HepG2 (cell line): Measurements from ENCODE around the gene RPL27A. TPM values are rescaled to one million over a fixed set of nuclear protein-coding genes. Genes with fewer than 3 reads are reported as not detected.

Experiments
- ARID2 ChIP-seq: sonication (generic); formaldehyde crosslinking; IDR thresholded peaks from 2 replicates; pipeline ENCODE4 v1.8.1; 2022; ENCODE audit warnings: mild to moderate bottlenecking, missing genetic modification reagents, borderline replicate concordance
- CCDC6 ChIP-seq: sonication (generic); formaldehyde crosslinking; IDR thresholded peaks from 2 replicates; pipeline ENCODE4 v1.8.1; 2022; ENCODE audit warnings: mild to moderate bottlenecking, missing genetic modification reagents, moderate library complexity
- CEBPB ChIP-seq: IDR thresholded peaks from 2 replicates; pipeline ENCODE4 v1.6.1; 2011; ENCODE audit warnings: low read depth, low read length, improper control_type of control experiment, borderline replicate concordance
- HDAC1 ChIP-seq: sonication (generic); formaldehyde crosslinking; IDR thresholded peaks from 2 replicates; pipeline ENCODE4 v1.5.1; 2020; ENCODE audit warnings: mild to moderate bottlenecking, missing genetic modification reagents
- HOXA5 ChIP-seq: sonication (generic); formaldehyde crosslinking; IDR thresholded peaks from 2 replicates; pipeline ENCODE4 v1.4.0; 2020; ENCODE audit warnings: missing genetic modification reagents
- KDM6A ChIP-seq: IDR thresholded peaks from 2 replicates; pipeline ENCODE4 v1.6.1; 2016; ENCODE audit warnings: low read depth
- KLF11 ChIP-seq: IDR thresholded peaks from 2 replicates; pipeline ENCODE4 v1.6.1; 2016; ENCODE audit warnings: missing compliant biosample characterization
- MIER3 ChIP-seq: IDR thresholded peaks from 2 replicates; pipeline ENCODE4 v1.6.1; 2016; ENCODE audit warnings: missing compliant biosample characterization, borderline replicate concordance
- PAX8 ChIP-seq: sonication (generic); formaldehyde crosslinking; IDR thresholded peaks from 2 replicates; pipeline ENCODE4 v1.8.0; 2022; ENCODE audit warnings: mild to moderate bottlenecking, missing genetic modification reagents, borderline replicate concordance
- POLR2AphosphoS2 ChIP-seq: IDR thresholded peaks from 2 replicates; pipeline ENCODE4 v1.6.1; 2011; ENCODE audit warnings: low read depth, low read length, improper control_type of control experiment
- RBAK ChIP-seq: sonication (generic); formaldehyde crosslinking; IDR thresholded peaks from 2 replicates; pipeline ENCODE4 v1.5.1; 2020; ENCODE audit warnings: mild to moderate bottlenecking, missing genetic modification reagents
- RFX3 ChIP-seq: IDR thresholded peaks from 2 replicates; pipeline ENCODE4 v1.6.1; 2016; ENCODE audit warnings: missing biosample characterization, missing genetic modification reagents
- TBX3 ChIP-seq: fragments of 450-650 bp; IDR thresholded peaks from 2 replicates; pipeline ENCODE4 v1.6.1; 2017; ENCODE audit warnings: antibody characterized with exemption, mild to moderate bottlenecking, inconsistent platforms, borderline replicate concordance
- TCF12 ChIP-seq, 2 experiments: fragments of 450-650 bp in 1 of 2; sonication (generic) in 1 of 2; formaldehyde crosslinking in 1 of 2; IDR thresholded peaks; 2 replicates each; pipeline versions ENCODE4 v1.6.1 to v1.8.0; 2017 to 2022; ENCODE audit warnings: antibody characterized with exemption in 1 of 2, mild to moderate bottlenecking in 1 of 2, missing genetic modification reagents in 1 of 2, moderate library complexity in 1 of 2
- ZMYM2 ChIP-seq: sonication (generic); formaldehyde crosslinking; IDR thresholded peaks from 2 replicates; pipeline ENCODE4 v1.8.0; 2022; ENCODE audit warnings: mild to moderate bottlenecking, missing genetic modification reagents
- ZNF260 ChIP-seq: sonication (generic); formaldehyde crosslinking; IDR thresholded peaks from 2 replicates; pipeline ENCODE4 v1.4.0; 2020; ENCODE audit warnings: missing genetic modification reagents, low read depth, mild to moderate bottlenecking, borderline replicate concordance
- ZNF441 ChIP-seq: sonication (generic); formaldehyde crosslinking; IDR thresholded peaks from 2 replicates; pipeline ENCODE4 v1.7.0; 2021; ENCODE audit warnings: missing genetic modification reagents, borderline replicate concordance
- ZNF562 ChIP-seq: sonication (generic); formaldehyde crosslinking; IDR thresholded peaks from 2 replicates; pipeline ENCODE4 v1.8.0; 2022; ENCODE audit warnings: missing genetic modification reagents, borderline replicate concordance
- ZNF589 ChIP-seq: sonication (generic); formaldehyde crosslinking; conservative IDR thresholded peaks from 2 replicates; pipeline ENCODE4 v1.8.0; 2022; ENCODE audit warnings: mild to moderate bottlenecking, moderate library complexity, missing genetic modification reagents
- ZNF678 ChIP-seq: sonication (generic); formaldehyde crosslinking; IDR thresholded peaks from 2 replicates; pipeline ENCODE4 v1.4.0; 2020; ENCODE audit warnings: mild to moderate bottlenecking, missing genetic modification reagents
- ZNF703 ChIP-seq: sonication (generic); formaldehyde crosslinking; IDR thresholded peaks from 2 replicates; pipeline ENCODE4 v1.5.1; 2020; ENCODE audit warnings: missing genetic modification reagents, mild to moderate bottlenecking, moderate library complexity, borderline replicate concordance
- ZNF772 ChIP-seq: sonication (generic); formaldehyde crosslinking; IDR thresholded peaks from 2 replicates; pipeline ENCODE4 v1.5.0; 2020; ENCODE audit warnings: mild to moderate bottlenecking, missing genetic modification reagents
- ZNF816 ChIP-seq: sonication (generic); formaldehyde crosslinking; IDR thresholded peaks from 2 replicates; pipeline ENCODE4 v1.8.0; 2022; ENCODE audit warnings: missing genetic modification reagents, mild to moderate bottlenecking, borderline replicate concordance
- ZSCAN12 ChIP-seq: sonication (generic); formaldehyde crosslinking; IDR thresholded peaks from 2 replicates; pipeline ENCODE4 v1.9.0; 2021; ENCODE audit warnings: mild to moderate bottlenecking, missing genetic modification reagents
- polyA plus RNA-seq, 8 experiments: library from polyadenylated mRNA; depleted of rRNA in 3 of 8; stranded (reverse) in 7 of 8; unstranded in 1 of 8; fragments of >200 nt; fragmentation: Illumina TruSeq in 4 of 8; extraction: Trizol in 4 of 8; gene quantifications; 2 replicates each; pipeline versions ENCODE4 v1.2.1 to v1.2.3, GENCODE V29; 2011 to 2016; ENCODE audit warnings: low read depth in 4 of 8, missing spikeins in 1 of 8, mixed read lengths in 1 of 8; ENCODE audit not compliant: insufficient read depth in 1 of 8
- total RNA-seq, 5 experiments: library from RNA; depleted of rRNA; stranded (reverse); fragments of >200 nt; fragmentation: Illumina TruSeq; extraction: Trizol; gene quantifications; 2 replicates each; pipeline ENCODE4 v1.2.3, GENCODE V29; 2016; ENCODE audit warnings: low read depth in 1 of 5
- TF ChIP-seq, protein P1 (sequence below): IDR thresholded peaks from 2 replicates; pipeline ENCODE4 v1.6.1; 2012; ENCODE audit warnings: inconsistent platforms
- TF ChIP-seq, protein P2 (sequence below): sonication (generic); formaldehyde crosslinking; conservative IDR thresholded peaks from 2 replicates; pipeline ENCODE4 v1.8.0; 2022; ENCODE audit warnings: low read depth, missing genetic modification reagents
- TF ChIP-seq, protein P3 (sequence below): sonication (generic); formaldehyde crosslinking; IDR thresholded peaks from 2 replicates; pipeline ENCODE4 v1.8.0; 2022; ENCODE audit warnings: missing genetic modification reagents, mild to moderate bottlenecking, inconsistent platforms, borderline replicate concordance

The RPL27A gene
- total and polyA plus RNA-seq, 2 of the 13 experiments (the other 11 are each of a cell fraction or from before 2014, with no cell fraction given) = 1,531 to 2,153 TPM

DNA sequence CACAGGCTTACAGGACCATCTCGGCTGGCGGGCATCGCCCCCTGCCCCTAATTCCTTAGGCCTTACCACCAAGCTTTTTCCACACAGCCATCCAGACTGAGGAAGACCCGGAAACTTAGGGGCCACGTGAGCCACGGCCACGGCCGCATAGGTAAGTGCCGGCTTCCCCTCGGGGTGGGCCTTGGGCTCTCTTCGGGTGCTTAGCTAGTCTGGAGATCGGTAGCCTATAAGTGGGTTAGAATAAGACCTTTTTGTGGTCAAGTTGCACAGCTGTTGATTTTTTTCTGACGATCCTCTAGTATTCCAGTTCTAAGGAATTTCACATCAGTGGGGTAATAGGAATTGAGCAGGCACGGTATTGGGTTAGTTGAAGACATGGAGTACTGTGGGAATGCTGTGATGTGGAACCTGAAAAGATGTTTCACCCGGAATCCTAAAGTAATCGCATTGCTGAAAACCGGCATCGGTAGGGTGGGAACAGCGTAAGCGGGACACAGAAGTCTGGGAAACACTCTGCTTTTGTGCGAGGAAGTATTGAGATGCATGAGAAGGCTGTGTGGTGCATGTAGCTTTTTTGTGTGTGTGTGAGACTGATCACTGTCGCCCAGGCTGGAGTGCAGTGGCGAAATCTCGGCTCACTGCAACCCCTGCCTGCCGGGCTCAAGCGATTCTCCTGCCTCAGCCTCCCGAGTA is 669 bp downstream of the RPL27A start (continued):
- no peak for TF ChIP-seq TCF12 (IDR thresholded peaks at IDR 0.05)
- no peak for TF ChIP-seq TCF12 (CRISPR knock-in tag; IDR thresholded peaks at IDR 0.05)
- no peak for TF ChIP-seq ZNF441 (CRISPR knock-in tag)
- TF ChIP-seq ZNF678 (CRISPR knock-in tag) = no peak
- TF ChIP-seq KDM6A (CRISPR knock-in tag) = no peak
- no peak for TF ChIP-seq MIER3 (CRISPR knock-in tag)
- TF ChIP-seq, protein P1, sequence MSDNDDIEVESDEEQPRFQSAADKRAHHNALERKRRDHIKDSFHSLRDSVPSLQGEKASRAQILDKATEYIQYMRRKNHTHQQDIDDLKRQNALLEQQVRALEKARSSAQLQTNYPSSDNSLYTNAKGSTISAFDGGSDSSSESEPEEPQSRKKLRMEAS = no peak
- no peak for TF ChIP-seq HDAC1
- no peak for TF ChIP-seq ZNF703 (CRISPR knock-in tag)
- TF ChIP-seq CCDC6 = 0 out of 2 replicates have a peak, but pooled peaks have one; percentile 33
- TF ChIP-seq, protein P2, sequence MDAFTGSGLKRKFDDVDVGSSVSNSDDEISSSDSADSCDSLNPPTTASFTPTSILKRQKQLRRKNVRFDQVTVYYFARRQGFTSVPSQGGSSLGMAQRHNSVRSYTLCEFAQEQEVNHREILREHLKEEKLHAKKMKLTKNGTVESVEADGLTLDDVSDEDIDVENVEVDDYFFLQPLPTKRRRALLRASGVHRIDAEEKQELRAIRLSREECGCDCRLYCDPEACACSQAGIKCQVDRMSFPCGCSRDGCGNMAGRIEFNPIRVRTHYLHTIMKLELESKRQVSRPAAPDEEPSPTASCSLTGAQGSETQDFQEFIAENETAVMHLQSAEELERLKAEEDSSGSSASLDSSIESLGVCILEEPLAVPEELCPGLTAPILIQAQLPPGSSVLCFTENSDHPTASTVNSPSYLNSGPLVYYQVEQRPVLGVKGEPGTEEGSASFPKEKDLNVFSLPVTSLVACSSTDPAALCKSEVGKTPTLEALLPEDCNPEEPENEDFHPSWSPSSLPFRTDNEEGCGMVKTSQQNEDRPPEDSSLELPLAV = no peak
- TF ChIP-seq RBAK (CRISPR knock-in tag) = no peak
- TF ChIP-seq ARID2 (CRISPR knock-in tag) = peak; percentile 73; the same call in 1 of the 2 replicates
- no peak for TF ChIP-seq ZNF816 (CRISPR knock-in tag)
- no peak for TF ChIP-seq ZNF562 (CRISPR knock-in tag)
- no peak for TF ChIP-seq ZSCAN12 (CRISPR knock-in tag)
- TF ChIP-seq KLF11 = no peak
- no peak for TF ChIP-seq PAX8 (CRISPR knock-in tag)
- no peak for TF ChIP-seq CEBPB
- no peak for TF ChIP-seq ZNF772 (CRISPR knock-in tag)
- no peak for TF ChIP-seq ZMYM2 (CRISPR knock-in tag)
- no peak for TF ChIP-seq POLR2AphosphoS2
- TF ChIP-seq HOXA5 (CRISPR knock-in tag) = no peak
- TF ChIP-seq, protein P3, sequence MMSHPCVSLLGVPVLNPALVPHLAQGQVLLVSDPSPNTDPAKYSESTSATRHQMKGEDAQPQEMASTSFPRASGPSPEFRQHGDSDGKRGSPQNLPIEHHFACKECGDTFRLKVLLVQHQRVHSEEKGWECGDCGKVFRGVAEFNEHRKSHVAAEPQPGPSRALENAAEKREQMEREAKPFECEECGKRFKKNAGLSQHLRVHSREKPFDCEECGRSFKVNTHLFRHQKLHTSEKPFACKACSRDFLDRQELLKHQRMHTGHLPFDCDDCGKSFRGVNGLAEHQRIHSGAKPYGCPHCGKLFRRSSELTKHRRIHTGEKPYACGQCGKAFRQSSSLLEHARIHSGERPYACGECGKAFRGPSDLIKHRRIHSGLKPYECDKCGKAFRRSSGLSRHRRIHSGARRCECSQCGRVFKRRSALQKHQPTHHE (CRISPR knock-in tag) = no peak
- TF ChIP-seq ZNF589 (CRISPR knock-in tag) = no peak
- no peak for TF ChIP-seq RFX3 (CRISPR knock-in tag)
- no peak for TF ChIP-seq ZNF260 (CRISPR knock-in tag)
- TF ChIP-seq TBX3 = no peak
